ENCODE measurements around the gene MCEE. TPM values are rescaled to one million over a fixed set of nuclear protein-coding genes. Genes with fewer than 3 reads are reported as not detected.

MCEE gene
- total and polyA plus RNA-seq, 12 donors: 29.6 to 43.8 (median 35.3) TPM

GRCh38 chr2:71072492-71072891 lies 57.5 kb downstream of the MCEE start:
- Histone ChIP-seq H3K27ac (peak overlapping the region in 3 of 10 donors; percentile 27 to 98 (median 52)), H3K4me3 (peak overlapping the region in 1 of 10 donors; percentile 0), H3K27me3 (no peaks in the 10 kb centered on the region), H3K4me1 (peaks cover 7 to 84% (median 29%) of the 10 kb centered on the region in 9 donors), H3K36me3 (peaks cover 0 to 67% (median 48%) of the 10 kb centered on the region in 9 donors), H3K9me3 (no peaks in the 10 kb centered on the region)
- no peak for DNase-seq
- intact Hi-C loops (cut with DNase I): no loop called here
- TF ChIP-seq, protein P1, sequence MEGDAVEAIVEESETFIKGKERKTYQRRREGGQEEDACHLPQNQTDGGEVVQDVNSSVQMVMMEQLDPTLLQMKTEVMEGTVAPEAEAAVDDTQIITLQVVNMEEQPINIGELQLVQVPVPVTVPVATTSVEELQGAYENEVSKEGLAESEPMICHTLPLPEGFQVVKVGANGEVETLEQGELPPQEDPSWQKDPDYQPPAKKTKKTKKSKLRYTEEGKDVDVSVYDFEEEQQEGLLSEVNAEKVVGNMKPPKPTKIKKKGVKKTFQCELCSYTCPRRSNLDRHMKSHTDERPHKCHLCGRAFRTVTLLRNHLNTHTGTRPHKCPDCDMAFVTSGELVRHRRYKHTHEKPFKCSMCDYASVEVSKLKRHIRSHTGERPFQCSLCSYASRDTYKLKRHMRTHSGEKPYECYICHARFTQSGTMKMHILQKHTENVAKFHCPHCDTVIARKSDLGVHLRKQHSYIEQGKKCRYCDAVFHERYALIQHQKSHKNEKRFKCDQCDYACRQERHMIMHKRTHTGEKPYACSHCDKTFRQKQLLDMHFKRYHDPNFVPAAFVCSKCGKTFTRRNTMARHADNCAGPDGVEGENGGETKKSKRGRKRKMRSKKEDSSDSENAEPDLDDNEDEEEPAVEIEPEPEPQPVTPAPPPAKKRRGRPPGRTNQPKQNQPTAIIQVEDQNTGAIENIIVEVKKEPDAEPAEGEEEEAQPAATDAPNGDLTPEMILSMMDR (IDR thresholded peaks at IDR 0.05): no peak
- no peak for ATAC-seq
- 93 to 99% methylated on average over 4 of the region's 4 CpGs for WGBS, 2 donors

DNA sequence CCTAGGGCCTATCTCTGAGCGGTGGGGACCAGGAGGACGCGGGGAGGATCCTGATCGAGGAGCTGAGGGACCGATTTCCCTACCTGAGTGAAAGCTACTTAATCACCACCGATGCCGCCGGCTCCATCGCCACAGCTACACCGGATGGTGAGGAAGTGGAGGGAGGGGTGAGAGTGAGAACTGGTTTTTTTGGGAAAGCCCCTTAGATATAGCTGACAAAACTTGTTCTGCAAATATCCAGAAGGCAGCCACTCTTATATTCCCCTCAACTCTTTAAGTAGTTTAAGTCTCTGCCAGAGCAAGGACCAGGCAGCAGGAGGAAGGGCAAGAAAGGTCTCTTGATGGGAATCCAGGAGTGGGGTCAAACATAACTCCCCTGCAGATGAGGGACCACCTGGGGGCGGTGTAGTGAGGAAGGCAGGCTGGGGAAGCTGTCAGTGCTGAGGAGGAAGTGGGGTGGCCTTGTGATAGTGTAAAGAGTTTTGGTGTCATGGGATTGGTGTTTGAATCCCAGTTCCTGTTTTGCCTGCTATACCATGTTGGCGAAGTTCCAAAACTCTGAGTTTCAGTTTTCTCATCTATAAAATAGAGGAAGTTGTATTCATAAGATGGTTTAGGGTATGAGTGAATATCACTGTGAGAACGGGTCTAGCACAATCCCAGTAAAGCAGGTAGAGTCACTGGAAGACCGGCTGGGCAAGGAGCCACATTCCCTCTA lies 58.2 kb downstream of the MCEE start:
- peak overlapping the region in 1 of 10 donors; percentile 97 for H3K4me3 ChIP-seq
- H3K27me3 ChIP-seq: no peaks in the 10 kb centered on the region
- TF ChIP-seq, protein P1 (IDR thresholded peaks at IDR 0.05): peak in 2 of 9 donors; percentile 11 to 23
- intact Hi-C loops (cut with DNase I): no loop called here
- ATAC-seq: no peak
- peaks cover 0 to 61% (median 42%) of the 10 kb centered on the region in 9 donors for H3K36me3 ChIP-seq
- peak in 1 of 2 donors; percentile 24 for DNase-seq
- H3K4me1 ChIP-seq: peaks cover 7 to 85% (median 35%) of the 10 kb centered on the region in 9 donors
- WGBS, 2 donors: 69 to 79% methylated on average over 14 of the region's 14 CpGs
- H3K27ac ChIP-seq: peak overlapping the region in 5 of 10 donors; percentile 18 to 98 (median 27)
- no peaks in the 10 kb centered on the region for H3K9me3 ChIP-seq

- WGBS, 2 donors: 61 to 64% methylated on average over 10 of the region's 10 CpGs
- Histone ChIP-seq H3K36me3 (peaks cover 0 to 47% (median 31%) of the 10 kb centered on the region in 9 donors), H3K9me3 (no peaks in the 10 kb centered on the region), H3K4me3 (peak overlapping the region in 4 of 10 donors; percentile 75 to 99 (median 92)), H3K4me1 (peaks cover 7 to 86% (median 36%) of the 10 kb centered on the region in 9 donors), H3K27me3 (no peaks in the 10 kb centered on the region), H3K27ac (peak overlapping the region in 1 of 10 donors; percentile 98)
- no peak for ATAC-seq
- intact Hi-C loops (cut with DNase I): no loop called here
- no peak for DNase-seq
- TF ChIP-seq, protein P1 (IDR thresholded peaks at IDR 0.05): peak in 2 of 9 donors; percentile 20 to 37
Observed at GRCh38 chr2:71070294-71071093, 59.5 kb downstream of the MCEE start.

- DNase-seq: no peak
- peak overlapping the region in 9 of 10 donors; percentile 75 to 99 (median 88) for H3K4me3 ChIP-seq
- TF ChIP-seq, protein P1 (IDR thresholded peaks at IDR 0.05): no peak
- peaks cover 0 to 36% (median 21%) of the 10 kb centered on the region in 9 donors for H3K36me3 ChIP-seq
- no peaks in the 10 kb centered on the region for H3K27me3 ChIP-seq
- intact Hi-C loops (cut with DNase I): loop anchor here in 2 of 10 donors (2.0 to 5.0 kb wide), 2 partner anchors 61 to 63 kb away; partner anchors contain the start of genes MCEE (in 2 of the 2) and MPHOSPH10 (in 2 of the 2)
- peaks cover 7 to 82% (median 36%) of the 10 kb centered on the region in 9 donors for H3K4me1 ChIP-seq
- H3K9me3 ChIP-seq: no peaks in the 10 kb centered on the region
- no peak for ATAC-seq
- 46 to 47% methylated on average over 5 of the region's 5 CpGs for WGBS, 2 donors
- peak overlapping the region in 6 of 10 donors; percentile 92 to 98 (median 96) for H3K27ac ChIP-seq
Observed at GRCh38 chr2:71069376-71069775, 60.7 kb downstream of the MCEE start.

Measured in heart right ventricle (tissue), 16 donors.